ENCODE measurements around the gene ATG3. TPM values are rescaled to one million over a fixed set of nuclear protein-coding genes. Genes with fewer than 3 reads are reported as not detected.

The ATG3 gene
- total and polyA plus RNA-seq, 8 donors: 25.7 to 76.2 (median 51.3) TPM

DNA sequence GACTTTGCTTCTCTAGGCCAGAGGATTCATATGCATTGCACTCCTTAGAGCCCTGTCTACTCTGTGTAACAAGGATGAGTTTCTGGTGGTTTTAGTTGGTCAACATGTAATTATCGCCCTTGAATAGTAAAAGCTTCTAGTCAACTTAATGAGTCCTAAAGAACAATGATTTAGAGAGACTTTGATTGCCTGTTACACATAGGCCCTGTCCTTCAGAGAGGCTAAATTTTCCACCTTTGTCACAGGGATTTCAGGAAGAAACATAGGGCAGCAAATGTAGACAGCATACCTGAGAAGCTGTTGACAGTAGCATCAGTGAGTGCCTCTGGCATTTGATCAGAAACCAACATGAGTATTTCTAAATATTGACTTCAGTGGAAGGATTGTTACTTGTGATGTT lies 69.6 kb downstream of the ATG3 start:
- Histone ChIP-seq H3K9me3 (no peaks in the 10 kb centered on the region), H3K4me3 (no peak overlapping the region), H3K27ac (no peak overlapping the region), H3K36me3 (no peaks in the 10 kb centered on the region), H3K27me3 (no peaks in the 10 kb centered on the region), H3K4me1 (no peaks in the 10 kb centered on the region)
- intact Hi-C loops (cut with DNase I; ENCODE audit: low total_unique reads): no loop called here
- WGBS, 5 donors: 85 to 98% (median 96%) methylated on average over 1 of the region's 1 CpG
- DNase-seq: no peak
- TF ChIP-seq, protein P1, sequence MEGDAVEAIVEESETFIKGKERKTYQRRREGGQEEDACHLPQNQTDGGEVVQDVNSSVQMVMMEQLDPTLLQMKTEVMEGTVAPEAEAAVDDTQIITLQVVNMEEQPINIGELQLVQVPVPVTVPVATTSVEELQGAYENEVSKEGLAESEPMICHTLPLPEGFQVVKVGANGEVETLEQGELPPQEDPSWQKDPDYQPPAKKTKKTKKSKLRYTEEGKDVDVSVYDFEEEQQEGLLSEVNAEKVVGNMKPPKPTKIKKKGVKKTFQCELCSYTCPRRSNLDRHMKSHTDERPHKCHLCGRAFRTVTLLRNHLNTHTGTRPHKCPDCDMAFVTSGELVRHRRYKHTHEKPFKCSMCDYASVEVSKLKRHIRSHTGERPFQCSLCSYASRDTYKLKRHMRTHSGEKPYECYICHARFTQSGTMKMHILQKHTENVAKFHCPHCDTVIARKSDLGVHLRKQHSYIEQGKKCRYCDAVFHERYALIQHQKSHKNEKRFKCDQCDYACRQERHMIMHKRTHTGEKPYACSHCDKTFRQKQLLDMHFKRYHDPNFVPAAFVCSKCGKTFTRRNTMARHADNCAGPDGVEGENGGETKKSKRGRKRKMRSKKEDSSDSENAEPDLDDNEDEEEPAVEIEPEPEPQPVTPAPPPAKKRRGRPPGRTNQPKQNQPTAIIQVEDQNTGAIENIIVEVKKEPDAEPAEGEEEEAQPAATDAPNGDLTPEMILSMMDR (IDR thresholded peaks at IDR 0.05): no peak
- TF ChIP-seq POLR2A (IDR thresholded peaks at IDR 0.05) (no peak), EP300 (IDR thresholded peaks at IDR 0.05) (no peak), POLR2AphosphoS5 (IDR thresholded peaks at IDR 0.05) (no peak)

- no peaks in the 10 kb centered on the region for H3K36me3 ChIP-seq
- TF ChIP-seq POLR2A (IDR thresholded peaks at IDR 0.05) (no peak), POLR2AphosphoS5 (IDR thresholded peaks at IDR 0.05) (no peak), EP300 (IDR thresholded peaks at IDR 0.05) (no peak)
- TF ChIP-seq, protein P1 (IDR thresholded peaks at IDR 0.05): no peak
- no peaks in the 10 kb centered on the region for H3K4me1 ChIP-seq
- intact Hi-C loops (cut with DNase I; ENCODE audit: low total_unique reads): no loop called here
- no peaks in the 10 kb centered on the region for H3K27me3 ChIP-seq
- no peak for DNase-seq
- H3K4me3 ChIP-seq: no peak overlapping the region
- no peaks in the 10 kb centered on the region for H3K9me3 ChIP-seq
- H3K27ac ChIP-seq: no peak overlapping the region
Measured at GRCh38 chr3:112491373-112491772, 70.4 kb downstream of the ATG3 start.

DNA sequence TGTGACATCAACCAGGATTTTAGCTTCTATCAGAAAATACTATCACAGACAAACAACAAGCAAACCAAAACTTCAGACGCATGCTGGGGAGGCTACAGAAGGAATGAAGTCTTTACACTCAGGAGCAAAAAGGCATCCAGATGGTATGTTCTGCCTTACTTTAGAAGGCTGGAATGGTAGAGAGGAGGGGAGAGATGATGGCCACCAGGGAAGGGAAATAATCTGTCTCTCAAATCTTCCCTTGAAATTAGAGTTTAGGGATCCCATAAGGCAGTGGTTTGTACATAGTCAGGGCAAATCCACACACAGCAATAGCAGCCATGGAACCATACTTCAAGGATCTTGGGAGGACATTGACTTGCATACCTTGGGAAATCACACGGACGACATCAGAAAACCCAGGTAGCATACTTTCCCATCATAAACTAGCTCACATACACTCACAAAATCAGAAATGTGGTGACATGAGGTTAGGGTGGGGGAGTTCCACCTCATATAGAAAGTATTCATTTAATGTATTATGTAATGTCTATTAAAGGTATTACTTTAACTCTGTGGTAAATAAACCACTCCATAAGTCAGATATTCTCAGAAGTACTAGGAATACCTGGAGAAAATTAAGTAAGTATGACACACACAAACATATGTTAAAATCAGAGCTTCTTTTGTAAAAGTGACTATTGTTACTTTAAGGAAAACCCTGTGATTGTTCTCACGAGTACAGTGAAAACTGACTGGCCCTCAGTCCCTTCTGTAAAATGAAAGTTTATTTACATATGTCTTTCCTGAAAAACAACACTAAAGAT lies 71.9 kb downstream of the ATG3 start:
- no peak for DNase-seq
- no peaks in the 10 kb centered on the region for H3K27me3 ChIP-seq
- no peaks in the 10 kb centered on the region for H3K9me3 ChIP-seq
- intact Hi-C loops (cut with DNase I; ENCODE audit: low total_unique reads): no loop called here
- H3K4me3 ChIP-seq: no peak overlapping the region
- H3K4me1 ChIP-seq: no peaks in the 10 kb centered on the region
- WGBS, 5 donors: 71 to 82% (median 74%) methylated on average over 4 of the region's 4 CpGs
- H3K36me3 ChIP-seq: no peaks in the 10 kb centered on the region
- TF ChIP-seq EP300 (IDR thresholded peaks at IDR 0.05) (no peak), POLR2A (IDR thresholded peaks at IDR 0.05) (no peak), POLR2AphosphoS5 (IDR thresholded peaks at IDR 0.05) (no peak)
- TF ChIP-seq, protein P1 (IDR thresholded peaks at IDR 0.05): no peak
- no peak overlapping the region for H3K27ac ChIP-seq

DNA sequence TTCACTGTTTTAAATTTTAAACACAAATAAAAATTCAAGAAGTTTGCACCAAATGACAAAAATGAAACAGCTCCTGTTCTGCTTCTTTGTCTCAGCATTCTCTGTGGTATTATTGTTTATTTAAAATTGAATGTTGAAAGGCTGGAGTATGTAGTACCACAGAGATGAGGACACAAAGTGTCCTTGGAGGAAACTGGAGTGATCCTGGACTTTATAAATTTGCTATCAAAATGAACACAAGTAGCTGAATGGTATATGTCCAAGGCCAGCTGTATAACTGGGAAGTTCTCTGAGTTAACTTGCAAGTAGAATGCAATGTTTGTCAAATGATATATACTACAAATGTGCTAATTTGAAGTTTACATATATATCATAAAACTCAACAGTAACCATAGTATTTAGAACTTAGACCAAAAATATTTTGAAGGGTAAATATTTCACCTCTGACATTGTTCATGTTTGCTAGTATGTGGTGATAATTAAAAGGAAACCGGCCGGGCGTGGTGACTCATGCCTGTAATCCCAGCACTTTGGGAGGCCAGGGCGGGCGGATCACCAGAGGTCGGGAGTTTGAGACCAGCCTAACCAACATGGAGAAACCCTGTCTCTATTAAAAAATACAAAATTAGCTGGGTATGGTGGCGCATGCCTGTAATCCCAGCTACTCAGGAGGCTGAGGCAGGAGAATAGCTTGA lies 74.8 kb downstream of the ATG3 start:
- DNase-seq: no peak
- no peak overlapping the region for H3K4me3 ChIP-seq
- 67 to 83% (median 74%) methylated on average over 7 of the region's 7 CpGs for WGBS, 5 donors
- no peaks in the 10 kb centered on the region for H3K27me3 ChIP-seq
- H3K27ac ChIP-seq: no peak overlapping the region
- intact Hi-C loops (cut with DNase I; ENCODE audit: low total_unique reads): no loop called here
- H3K4me1 ChIP-seq: no peaks in the 10 kb centered on the region
- H3K36me3 ChIP-seq: no peaks in the 10 kb centered on the region
- no peak for TF ChIP-seq EP300 (IDR thresholded peaks at IDR 0.05)
- TF ChIP-seq POLR2A (IDR thresholded peaks at IDR 0.05): no peak
- TF ChIP-seq, protein P1 (IDR thresholded peaks at IDR 0.05): no peak
- no peak for TF ChIP-seq POLR2AphosphoS5 (IDR thresholded peaks at IDR 0.05)
- no peaks in the 10 kb centered on the region for H3K9me3 ChIP-seq

Measured in stomach (tissue), 9 donors.